ENCODE results near the gene SMIM36. TPM values are rescaled to one million over a fixed set of nuclear protein-coding genes. Genes with fewer than 3 reads are reported as not detected.
A peak's percentile ranks its signal among the peaks of the same experiment; 100 is the strongest.

The SMIM36 gene
- total RNA-seq, 1 donor from 2014 or later: not detected

DNA sequence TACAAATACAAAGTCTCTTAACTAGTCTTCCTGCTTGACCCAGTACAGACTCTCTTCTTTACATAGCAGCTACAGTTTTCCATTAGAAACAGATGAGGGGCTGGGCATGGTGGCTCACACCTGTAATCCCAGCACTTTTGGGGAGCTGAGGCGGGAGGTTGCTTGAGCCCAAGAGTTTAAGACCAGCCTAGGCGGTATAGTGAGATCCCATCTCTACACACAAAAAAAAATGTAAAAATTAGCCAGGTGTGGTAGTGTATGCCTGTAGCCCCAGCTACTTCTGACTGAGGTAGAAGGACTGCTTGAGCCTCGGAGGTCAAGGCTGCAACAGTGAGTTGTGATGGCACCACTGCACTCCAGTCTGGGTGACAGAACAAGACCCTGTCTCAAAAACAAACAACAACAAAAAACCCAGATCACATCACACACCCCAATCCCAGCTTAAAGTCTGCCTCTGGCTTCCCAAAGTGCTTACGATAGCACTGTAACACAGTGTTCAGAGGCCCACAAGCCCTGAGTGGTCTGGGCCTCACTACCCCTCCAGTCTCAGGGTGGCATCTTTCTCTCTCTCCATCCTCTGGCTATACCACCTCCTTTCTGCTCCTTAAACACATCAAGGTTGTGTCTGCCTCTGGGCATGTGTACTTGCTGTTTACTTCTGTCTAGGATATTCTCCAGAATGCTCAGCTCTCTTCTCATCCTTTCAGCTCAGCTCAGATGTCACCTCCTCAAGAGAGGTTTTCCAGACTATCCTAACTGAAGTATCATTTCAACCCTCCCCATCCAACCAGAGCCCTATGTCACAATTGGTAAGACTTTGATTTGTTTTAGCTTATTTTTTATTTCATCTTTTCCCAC, 93.6 kb downstream of the SMIM36 start:
- Mint-ChIP-seq H3K4me1 (ENCODE audit: low read depth) (peaks cover 11% of the 10 kb centered on the region), H3K27me3 (ENCODE audit: low read depth) (no peaks in the 10 kb centered on the region), H3K27ac (ENCODE audit: unreplicated experiment) (no peak overlapping the region), H3K4me3 (ENCODE audit: unreplicated experiment) (no peak overlapping the region), H3K36me3 (ENCODE audit: low read depth) (peaks cover 2% of the 10 kb centered on the region), H3K9me3 (ENCODE audit: low read depth) (peaks cover 3% of the 10 kb centered on the region)
- TF ChIP-seq, protein P1, sequence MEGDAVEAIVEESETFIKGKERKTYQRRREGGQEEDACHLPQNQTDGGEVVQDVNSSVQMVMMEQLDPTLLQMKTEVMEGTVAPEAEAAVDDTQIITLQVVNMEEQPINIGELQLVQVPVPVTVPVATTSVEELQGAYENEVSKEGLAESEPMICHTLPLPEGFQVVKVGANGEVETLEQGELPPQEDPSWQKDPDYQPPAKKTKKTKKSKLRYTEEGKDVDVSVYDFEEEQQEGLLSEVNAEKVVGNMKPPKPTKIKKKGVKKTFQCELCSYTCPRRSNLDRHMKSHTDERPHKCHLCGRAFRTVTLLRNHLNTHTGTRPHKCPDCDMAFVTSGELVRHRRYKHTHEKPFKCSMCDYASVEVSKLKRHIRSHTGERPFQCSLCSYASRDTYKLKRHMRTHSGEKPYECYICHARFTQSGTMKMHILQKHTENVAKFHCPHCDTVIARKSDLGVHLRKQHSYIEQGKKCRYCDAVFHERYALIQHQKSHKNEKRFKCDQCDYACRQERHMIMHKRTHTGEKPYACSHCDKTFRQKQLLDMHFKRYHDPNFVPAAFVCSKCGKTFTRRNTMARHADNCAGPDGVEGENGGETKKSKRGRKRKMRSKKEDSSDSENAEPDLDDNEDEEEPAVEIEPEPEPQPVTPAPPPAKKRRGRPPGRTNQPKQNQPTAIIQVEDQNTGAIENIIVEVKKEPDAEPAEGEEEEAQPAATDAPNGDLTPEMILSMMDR (IDR thresholded peaks at IDR 0.05): no peak
- no peak for DNase-seq (ENCODE audit: low spot score)

DNA sequence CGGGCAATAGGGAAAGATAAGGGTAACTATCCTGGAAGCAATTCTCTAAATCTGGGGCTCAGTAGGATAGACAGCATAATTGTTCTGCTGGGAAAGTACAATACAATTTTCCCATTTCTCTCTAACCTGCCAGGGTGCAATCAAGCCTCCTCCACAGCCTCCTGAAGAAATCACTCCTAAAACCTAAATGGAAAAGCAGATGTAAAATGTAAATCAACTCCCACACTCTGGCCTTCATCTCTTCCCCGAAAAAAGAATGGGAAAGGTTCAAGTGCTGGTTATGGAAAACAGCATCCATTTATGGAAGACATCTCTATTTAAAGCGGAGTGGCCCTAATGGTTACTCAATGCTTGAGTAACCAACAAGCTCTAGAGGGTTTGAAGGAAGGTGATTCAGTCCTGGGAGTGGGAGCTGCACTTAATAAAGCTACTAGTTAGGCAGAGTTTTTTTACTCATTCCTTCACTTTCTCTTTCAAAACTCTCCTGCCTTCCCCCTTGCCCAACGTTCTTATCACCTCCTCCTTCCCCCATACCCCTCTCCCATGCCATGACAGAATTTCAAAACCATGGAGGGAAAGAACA, 94.7 kb downstream of the SMIM36 start:
- Mint-ChIP-seq H3K4me1 (ENCODE audit: low read depth) (peaks cover 8% of the 10 kb centered on the region), H3K27me3 (ENCODE audit: low read depth) (no peaks in the 10 kb centered on the region), H3K4me3 (ENCODE audit: unreplicated experiment) (no peak overlapping the region), H3K27ac (ENCODE audit: unreplicated experiment) (no peak overlapping the region), H3K9me3 (ENCODE audit: low read depth) (peaks cover 3% of the 10 kb centered on the region), H3K36me3 (ENCODE audit: low read depth) (peaks cover 2% of the 10 kb centered on the region)
- TF ChIP-seq, protein P1 (IDR thresholded peaks at IDR 0.05): no peak
- DNase-seq (ENCODE audit: low spot score): no peak

DNA sequence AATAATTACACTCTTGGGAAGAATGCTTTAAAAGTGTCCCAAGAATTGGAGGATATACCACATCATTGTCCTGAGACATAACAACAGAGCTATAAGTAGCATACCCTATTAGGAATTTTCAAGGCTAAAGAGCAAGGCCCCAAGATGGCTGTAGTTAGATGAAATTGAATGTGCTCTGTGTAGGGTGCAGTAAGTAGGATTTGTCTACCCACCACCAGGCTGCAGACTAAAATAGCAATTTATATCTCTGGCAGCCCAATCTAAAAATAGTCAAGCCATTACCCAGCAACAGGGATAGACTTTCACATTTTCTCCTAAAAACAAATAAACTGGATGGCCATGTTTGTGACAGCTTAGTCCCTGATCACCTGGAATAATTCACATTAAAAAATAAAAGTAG, 95.3 kb downstream of the SMIM36 start:
- DNase-seq (ENCODE audit: low spot score): no peak
- Mint-ChIP-seq H3K36me3 (ENCODE audit: low read depth) (peaks cover 2% of the 10 kb centered on the region), H3K9me3 (ENCODE audit: low read depth) (peaks cover 3% of the 10 kb centered on the region), H3K27me3 (ENCODE audit: low read depth) (no peaks in the 10 kb centered on the region), H3K4me3 (ENCODE audit: unreplicated experiment) (no peak overlapping the region), H3K4me1 (ENCODE audit: low read depth) (peaks cover 8% of the 10 kb centered on the region), H3K27ac (ENCODE audit: unreplicated experiment) (no peak overlapping the region)
- TF ChIP-seq, protein P1 (IDR thresholded peaks at IDR 0.05): peak; percentile 5

DNA sequence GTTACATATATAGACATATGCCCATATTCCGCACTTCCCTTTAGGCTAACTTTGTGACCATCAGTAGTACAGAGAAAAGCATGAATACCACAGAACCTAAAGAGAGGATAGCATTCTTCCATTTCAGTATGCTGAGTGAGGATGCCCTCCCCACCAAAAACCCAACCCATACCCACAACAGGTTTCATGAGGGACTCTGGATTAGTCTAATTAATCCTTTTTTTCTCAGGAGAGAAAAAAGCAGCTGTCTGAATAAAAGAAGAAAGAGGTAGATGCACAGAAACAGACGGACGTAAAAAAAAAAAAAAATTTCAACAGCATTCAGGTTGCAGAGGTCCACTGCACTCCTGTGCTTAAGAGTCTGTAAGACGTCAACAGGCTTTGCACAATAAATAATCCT, 96.3 kb downstream of the SMIM36 start:
- Mint-ChIP-seq H3K27ac (ENCODE audit: unreplicated experiment) (no peak overlapping the region), H3K4me3 (ENCODE audit: unreplicated experiment) (no peak overlapping the region), H3K4me1 (ENCODE audit: low read depth) (peaks cover 2% of the 10 kb centered on the region), H3K27me3 (ENCODE audit: low read depth) (no peaks in the 10 kb centered on the region), H3K36me3 (ENCODE audit: low read depth) (peaks cover 4% of the 10 kb centered on the region), H3K9me3 (ENCODE audit: low read depth) (peaks cover 3% of the 10 kb centered on the region)
- TF ChIP-seq, protein P1 (IDR thresholded peaks at IDR 0.05): no peak
- DNase-seq (ENCODE audit: low spot score): no peak

DNA sequence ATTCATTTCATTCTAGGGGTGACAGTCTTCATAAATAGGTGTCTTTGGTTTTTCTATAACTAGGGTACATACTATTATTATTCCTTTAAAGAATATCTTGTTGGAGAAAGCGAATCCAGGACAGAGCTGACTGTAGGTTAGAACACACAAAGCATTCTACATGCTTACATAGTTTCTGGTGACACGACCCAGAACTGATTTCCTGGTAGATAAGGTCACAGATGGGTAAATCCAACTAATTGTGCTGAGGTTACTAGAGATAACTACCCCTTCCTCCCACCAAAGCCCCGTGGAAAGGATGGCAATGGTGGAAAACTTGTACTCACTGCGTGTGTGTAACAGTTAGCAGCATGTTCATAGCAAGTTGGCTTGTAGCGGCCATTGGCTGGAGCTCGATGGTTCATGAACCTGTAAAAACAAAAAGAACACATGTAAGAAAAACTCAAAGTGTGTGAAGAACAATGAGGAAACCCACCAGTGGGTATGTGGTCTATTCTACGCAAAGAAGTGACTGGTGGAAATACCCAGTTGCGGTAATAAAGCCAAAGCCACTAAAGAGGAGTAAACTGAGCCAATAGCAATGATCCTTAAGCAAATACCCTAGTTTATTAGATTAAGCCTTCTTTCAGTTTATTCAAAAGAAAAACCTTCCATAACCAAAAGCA, 97.3 kb downstream of the SMIM36 start:
- H3K27me3 Mint-ChIP-seq (ENCODE audit: low read depth): no peaks in the 10 kb centered on the region
- H3K4me1 Mint-ChIP-seq (ENCODE audit: low read depth): peaks cover 2% of the 10 kb centered on the region
- peaks cover 3% of the 10 kb centered on the region for H3K9me3 Mint-ChIP-seq (ENCODE audit: low read depth)
- H3K36me3 Mint-ChIP-seq (ENCODE audit: low read depth): peaks cover 6% of the 10 kb centered on the region
- no peak overlapping the region for H3K27ac Mint-ChIP-seq (ENCODE audit: unreplicated experiment)
- H3K4me3 Mint-ChIP-seq (ENCODE audit: unreplicated experiment): no peak overlapping the region
- TF ChIP-seq, protein P1 (IDR thresholded peaks at IDR 0.05): no peak
- no peak for DNase-seq (ENCODE audit: low spot score)
